GM23248 (cell line): Measurements from ENCODE around the gene KAZN.

ENCODE experiments used
- EZH2 ChIP-seq: fragments of 200-600 bp; sonication (generic); IDR thresholded peaks from 2 replicates; pipeline ENCODE4 v1.6.1; 2018; ENCODE audit warnings: antibody characterized with exemption, mild to moderate bottlenecking; ENCODE audit not compliant: insufficient read depth, poor library complexity, severe bottlenecking
- EZH2phosphoT487 ChIP-seq: fragments of 200-600 bp; sonication (generic); IDR thresholded peaks from 2 replicates; pipeline ENCODE4 v1.6.1; 2018; ENCODE audit warnings: antibody characterized with exemption, moderate library complexity, mild to moderate bottlenecking, low read depth; ENCODE audit not compliant: insufficient read depth

- TF ChIP-seq EZH2 (no peak), EZH2phosphoT487 (no peak)
Observed at GRCh38 chr1:14994148-14994547, 395.7 kb downstream of the KAZN start.
